Neural cell (in vitro differentiated cells): Measurements from ENCODE around the gene SKOR2. TPM values are rescaled to one million over a fixed set of nuclear protein-coding genes. Genes with fewer than 3 reads are reported as not detected.

Source experiments
- H2AFZ ChIP-seq: fragments of 200-600, 300-800 bp; sonication (generic), shearing (Covaris generic); 2 replicates; pipeline ENCODE4 v1.6.0; 2014; ENCODE audit warnings: low read depth, mild to moderate bottlenecking, antibody characterized with exemption, low read length, moderate library complexity
- H3F3A ChIP-seq: fragments of 200-600 bp; shearing (Covaris generic); 2 replicates; pipeline ENCODE4 v1.6.1; 2016; ENCODE audit warnings: mild to moderate bottlenecking, moderate library complexity, mixed read lengths, antibody characterized with exemption, low read length; ENCODE audit not compliant: insufficient read depth, poor library complexity, severe bottlenecking
- H3K27ac ChIP-seq: fragments of 200-600, 300-800 bp; sonication (generic), shearing (Covaris generic); 2 replicates; pipeline ENCODE4 v1.5.1; 2014; ENCODE audit warnings: mild to moderate bottlenecking, low read length, moderate library complexity
- H3K27me3 ChIP-seq: fragments of 300-800, 200-600 bp; sonication (generic), shearing (Covaris generic); 2 replicates; pipeline ENCODE4 v1.6.0; 2014; ENCODE audit warnings: mild to moderate bottlenecking, low read depth, low read length, moderate library complexity; ENCODE audit not compliant: insufficient read depth
- H3K36me3 ChIP-seq: fragments of 300-800, 200-600 bp; sonication (generic), shearing (Covaris generic); 2 replicates; pipeline ENCODE4 v1.5.1; 2014; ENCODE audit warnings: mild to moderate bottlenecking, antibody characterized with exemption, low read length, moderate library complexity; ENCODE audit not compliant: insufficient read depth
- H3K4me2 ChIP-seq: fragments of 300-800, 200-600 bp; sonication (generic), shearing (Covaris generic); 2 replicates; pipeline ENCODE4 v1.6.0; 2014; ENCODE audit warnings: mild to moderate bottlenecking, low read length
- H3K4me3 ChIP-seq: fragments of 300-800, 200-600 bp; sonication (generic), shearing (Covaris generic); 2 replicates; pipeline ENCODE4 v1.5.1; 2014; ENCODE audit warnings: mild to moderate bottlenecking, low read length, moderate library complexity
- H3K79me2 ChIP-seq: fragments of 200-600 bp; shearing (Covaris generic); replicated peaks from 2 replicates; pipeline ENCODE4 v1.6.0; 2014; ENCODE audit warnings: mild to moderate bottlenecking, low read length, moderate library complexity; ENCODE audit not compliant: insufficient read depth
- H3K9ac ChIP-seq: fragments of 300-800, 200-600 bp; sonication (generic), shearing (Covaris generic); 2 replicates; pipeline ENCODE4 v1.6.1; 2016; ENCODE audit warnings: mild to moderate bottlenecking, low read length, mixed read lengths
- H3K9me2 ChIP-seq: fragments of 200-600 bp; shearing (Covaris generic); 2 replicates; pipeline ENCODE4 v1.6.1; 2016; ENCODE audit warnings: mild to moderate bottlenecking, low read length, mixed read lengths; ENCODE audit not compliant: insufficient read depth
- H3K9me3 ChIP-seq: fragments of 200-600, 300-800 bp; sonication (generic), shearing (Covaris generic); 2 replicates; pipeline ENCODE4 v1.6.1; 2016; ENCODE audit warnings: mild to moderate bottlenecking, mixed run types, low read length, moderate library complexity, mixed read lengths
- H4K20me1 ChIP-seq: fragments of 200-600 bp; shearing (Covaris generic); 2 replicates; pipeline ENCODE4 v1.6.1; 2016; ENCODE audit warnings: mild to moderate bottlenecking, mixed run types; ENCODE audit not compliant: insufficient read depth
- CTCF ChIP-seq: fragments of 450-650 bp; IDR thresholded peaks from 2 replicates; pipeline ENCODE4 v1.5.1; 2014; ENCODE audit warnings: antibody characterized with exemption, mild to moderate bottlenecking, moderate library complexity; ENCODE audit not compliant: poor library complexity, severe bottlenecking
- EP300 ChIP-seq: fragments of 450-650 bp; conservative IDR thresholded peaks from 2 replicates; pipeline ENCODE4 v1.6.1; 2014; ENCODE audit warnings: antibody characterized with exemption, mild to moderate bottlenecking, moderate library complexity; ENCODE audit not compliant: poor library complexity, severe bottlenecking
- EZH2 ChIP-seq: fragments of 200-600, 300-800 bp; shearing (Covaris generic), sonication (generic); IDR thresholded peaks from 2 replicates; pipeline ENCODE4 v1.6.1; 2014; ENCODE audit warnings: antibody characterized with exemption, low read length, borderline replicate concordance, mild to moderate bottlenecking; ENCODE audit not compliant: insufficient read depth, poor library complexity, severe bottlenecking
- MXI1 ChIP-seq: fragments of 450-650 bp; conservative IDR thresholded peaks from 2 replicates; pipeline ENCODE4 v1.6.1; 2014; ENCODE audit warnings: antibody characterized with exemption, mild to moderate bottlenecking; ENCODE audit not compliant: poor library complexity, severe bottlenecking
- POLR2AphosphoS5 ChIP-seq: IDR thresholded peaks from 2 replicates; pipeline ENCODE4 v1.6.1; 2012
- RAD21 ChIP-seq: fragments of 450-650 bp; conservative IDR thresholded peaks from 2 replicates; pipeline ENCODE4 v1.6.1; 2014; ENCODE audit warnings: antibody characterized with exemption, mild to moderate bottlenecking, moderate library complexity
- REST ChIP-seq: IDR thresholded peaks from 2 replicates; pipeline ENCODE4 v1.6.1; 2012; ENCODE audit warnings: borderline replicate concordance
- SMC3 ChIP-seq: fragments of 450-650 bp; conservative IDR thresholded peaks from 2 replicates; pipeline ENCODE4 v1.6.1; 2014; ENCODE audit warnings: antibody characterized with exemption, mild to moderate bottlenecking, moderate library complexity; ENCODE audit not compliant: poor library complexity
- TAF1 ChIP-seq: IDR thresholded peaks from 2 replicates; pipeline ENCODE4 v1.6.1; 2012; ENCODE audit warnings: low read depth
- polyA plus RNA-seq: library from polyadenylated mRNA; depleted of rRNA; stranded (reverse); fragments of >200 nt; gene quantifications from 2 replicates; pipeline ENCODE4 v1.2.3, GENCODE V29; 2014

SKOR2 gene
- polyA plus RNA-seq, 1 donor from 2014 or later = not detected

GRCh38 chr18:47244086-47244485 is 7.4 kb downstream of the SKOR2 start:
- Histone ChIP-seq H3K9ac (no peak overlapping the region), H3K9me3 (peaks cover 11% of the 10 kb centered on the region), H3K9me2 (no peaks in the 10 kb centered on the region), H3K27me3 (peaks cover 65% of the 10 kb centered on the region), H3K27ac (no peak overlapping the region), H3F3A (no peaks in the 10 kb centered on the region), H3K4me2 (no peak overlapping the region), H4K20me1 (no peaks in the 10 kb centered on the region), H3K79me2 (no peaks in the 10 kb centered on the region), H3K36me3 (no peaks in the 10 kb centered on the region), H3K4me3 (no peak overlapping the region), H2AFZ (no peak overlapping the region)
- no peak for TF ChIP-seq MXI1
- TF ChIP-seq CTCF = no peak
- TF ChIP-seq REST = no peak
- no peak for TF ChIP-seq TAF1
- no peak for TF ChIP-seq SMC3
- TF ChIP-seq EP300 = peak; percentile 74
- TF ChIP-seq RAD21 = no peak
- no peak for TF ChIP-seq EZH2
- peak; percentile 89 for TF ChIP-seq POLR2AphosphoS5

DNA sequence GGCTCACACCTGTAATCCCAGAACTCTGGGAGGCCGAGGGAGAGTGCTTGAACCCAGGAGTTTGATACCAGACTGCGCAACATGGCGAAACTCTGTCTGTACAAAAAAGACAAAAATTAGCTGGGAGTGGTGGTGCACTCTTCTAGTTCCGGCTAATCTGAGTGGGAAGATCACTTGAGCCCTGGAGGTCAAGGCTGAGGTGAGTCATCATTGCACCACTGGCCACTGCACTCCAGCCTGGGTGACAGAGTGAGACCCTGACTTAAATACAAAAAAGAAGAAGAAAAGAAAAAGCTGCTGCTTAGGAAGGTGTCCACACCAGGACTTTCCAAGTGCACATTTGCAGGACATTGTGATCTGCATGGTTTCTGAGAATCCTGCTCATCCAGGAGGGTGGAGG is 16.4 kb downstream of the SKOR2 start:
- Histone ChIP-seq H3K27ac (no peak overlapping the region), H3K9ac (no peak overlapping the region), H3K9me3 (no peaks in the 10 kb centered on the region), H3K36me3 (no peaks in the 10 kb centered on the region), H3K4me2 (no peak overlapping the region), H3K4me3 (no peak overlapping the region), H3F3A (no peaks in the 10 kb centered on the region), H3K27me3 (no peaks in the 10 kb centered on the region), H2AFZ (no peak overlapping the region), H3K9me2 (no peaks in the 10 kb centered on the region), H4K20me1 (no peaks in the 10 kb centered on the region), H3K79me2 (no peaks in the 10 kb centered on the region)
- TF ChIP-seq EP300 = no peak
- no peak for TF ChIP-seq EZH2
- TF ChIP-seq TAF1 = no peak
- TF ChIP-seq CTCF = no peak
- no peak for TF ChIP-seq POLR2AphosphoS5
- TF ChIP-seq RAD21 = no peak
- no peak for TF ChIP-seq SMC3
- TF ChIP-seq REST = no peak
- no peak for TF ChIP-seq MXI1
